Endometrium (tissue), 2 donors: ENCODE measurements around the gene ESPNL.
"Not testable (repeated sequence)": the region's sequence is repeated elsewhere in the genome, so short reads cannot be mapped to it uniquely, and the experiment has no call there.

Experiments
- FAIRE-seq: peaks from 2 replicates; lab custom pipeline; 2012; peaks lifted over from hg19 to GRCh38; lab: Jason Lieb, UNC
- donor health status: control.
- donor health status: control.

Gene ESPNL, protein sequence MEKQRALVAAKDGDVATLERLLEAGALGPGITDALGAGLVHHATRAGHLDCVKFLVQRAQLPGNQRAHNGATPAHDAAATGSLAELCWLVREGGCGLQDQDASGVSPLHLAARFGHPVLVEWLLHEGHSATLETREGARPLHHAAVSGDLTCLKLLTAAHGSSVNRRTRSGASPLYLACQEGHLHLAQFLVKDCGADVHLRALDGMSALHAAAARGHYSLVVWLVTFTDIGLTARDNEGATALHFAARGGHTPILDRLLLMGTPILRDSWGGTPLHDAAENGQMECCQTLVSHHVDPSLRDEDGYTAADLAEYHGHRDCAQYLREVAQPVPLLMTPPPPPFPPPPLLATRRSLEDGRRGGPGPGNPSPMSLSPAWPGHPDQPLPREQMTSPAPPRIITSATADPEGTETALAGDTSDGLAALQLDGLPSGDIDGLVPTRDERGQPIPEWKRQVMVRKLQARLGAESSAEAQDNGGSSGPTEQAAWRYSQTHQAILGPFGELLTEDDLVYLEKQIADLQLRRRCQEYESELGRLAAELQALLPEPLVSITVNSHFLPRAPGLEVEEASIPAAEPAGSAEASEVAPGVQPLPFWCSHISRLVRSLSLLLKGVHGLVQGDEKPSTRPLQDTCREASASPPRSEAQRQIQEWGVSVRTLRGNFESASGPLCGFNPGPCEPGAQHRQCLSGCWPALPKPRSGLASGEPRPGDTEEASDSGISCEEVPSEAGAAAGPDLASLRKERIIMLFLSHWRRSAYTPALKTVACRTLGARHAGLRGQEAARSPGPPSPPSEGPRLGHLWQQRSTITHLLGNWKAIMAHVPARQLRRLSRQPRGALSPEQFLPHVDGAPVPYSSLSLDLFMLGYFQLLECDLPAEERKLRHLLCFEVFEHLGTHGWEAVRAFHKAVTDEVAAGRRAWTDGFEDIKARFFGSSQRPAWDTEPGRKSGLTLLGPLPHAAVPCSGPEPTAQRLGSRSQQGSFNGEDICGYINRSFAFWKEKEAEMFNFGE

DNA sequence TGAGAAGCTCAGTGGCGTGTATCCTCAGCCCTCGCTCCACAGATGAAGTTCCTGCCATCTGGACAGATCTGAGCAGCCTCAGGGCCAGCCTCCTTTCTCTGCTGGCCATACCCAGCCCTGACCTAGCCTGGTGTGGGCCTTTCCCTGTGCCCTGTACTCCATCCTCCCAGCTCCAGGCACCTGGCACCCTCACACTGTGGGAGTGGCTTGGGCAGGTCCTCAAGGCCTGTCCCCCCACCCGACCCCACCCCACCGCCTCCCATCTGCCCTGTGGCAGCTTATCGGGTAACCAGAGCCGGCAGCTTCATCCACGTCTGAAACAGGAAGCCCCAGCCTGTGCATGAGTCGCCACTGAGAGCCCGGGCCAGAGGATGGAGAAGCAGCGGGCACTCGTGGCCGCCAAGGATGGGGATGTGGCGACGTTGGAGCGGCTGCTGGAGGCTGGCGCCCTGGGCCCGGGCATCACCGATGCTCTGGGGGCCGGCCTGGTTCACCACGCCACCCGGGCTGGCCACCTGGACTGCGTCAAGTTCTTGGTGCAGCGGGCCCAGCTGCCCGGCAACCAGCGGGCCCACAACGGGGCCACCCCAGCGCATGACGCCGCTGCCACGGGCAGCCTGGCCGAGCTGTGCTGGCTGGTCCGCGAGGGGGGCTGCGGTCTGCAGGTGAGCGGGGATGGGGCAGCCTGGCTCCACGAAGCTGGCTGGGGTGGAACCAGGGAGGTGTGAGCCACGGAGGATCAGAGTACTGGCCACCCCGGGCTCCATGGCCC is at the start of gene ESPNL:
Gene ESPNL, plus strand, starts transcription at position 292 of the 772 bp plus-strand sequence. Its CDS starts 80 bp downstream, at position 372.
- FAIRE-seq, result no peak

DNA sequence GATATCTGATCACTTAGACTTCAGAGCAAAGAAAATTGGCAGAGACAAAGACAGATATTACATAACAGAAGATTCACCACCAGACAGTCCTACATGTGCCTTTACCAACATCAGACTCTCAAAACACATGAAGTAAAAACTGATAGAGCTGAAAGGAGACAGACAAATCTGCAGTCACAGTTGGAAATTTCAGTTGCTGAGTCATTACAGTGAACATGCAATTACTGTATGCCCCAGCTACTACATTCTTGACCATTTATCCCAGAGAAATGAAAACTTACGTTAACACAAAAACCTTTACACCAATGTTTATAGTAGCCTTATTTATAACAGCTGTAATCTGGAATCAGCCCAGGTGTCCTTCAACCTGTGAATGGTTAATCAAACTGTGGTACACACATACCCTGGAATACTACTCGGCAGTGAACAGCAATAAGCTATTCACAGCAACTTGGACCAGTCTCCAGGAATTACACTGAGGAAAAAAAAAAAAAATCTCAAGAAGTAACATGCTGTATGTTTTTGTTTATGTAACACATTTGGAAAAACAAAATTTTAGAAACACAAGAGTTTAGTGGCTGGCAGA is 46.9 kb upstream of the ESPNL start:
- FAIRE-seq, result no peak

DNA sequence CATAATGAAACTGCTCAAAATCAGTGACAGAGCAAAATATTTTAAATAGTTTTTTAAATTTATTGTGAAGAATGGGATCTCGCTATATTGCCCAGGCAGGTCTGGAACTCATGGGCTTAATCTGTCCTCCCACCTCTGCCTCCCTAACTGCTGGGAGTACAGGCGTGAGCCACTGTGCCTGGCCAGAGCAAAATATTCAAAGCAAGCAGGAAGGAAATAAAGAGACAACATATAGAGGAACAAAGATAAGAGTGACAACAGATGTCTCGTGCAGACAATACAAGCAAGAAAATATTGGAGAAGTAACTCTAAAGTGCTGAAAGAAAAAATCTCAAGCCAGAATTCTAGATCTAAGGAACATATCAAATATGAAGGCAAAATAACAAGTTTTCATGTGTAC is 44.3 kb upstream of the ESPNL start:
- FAIRE-seq, result no peak

DNA sequence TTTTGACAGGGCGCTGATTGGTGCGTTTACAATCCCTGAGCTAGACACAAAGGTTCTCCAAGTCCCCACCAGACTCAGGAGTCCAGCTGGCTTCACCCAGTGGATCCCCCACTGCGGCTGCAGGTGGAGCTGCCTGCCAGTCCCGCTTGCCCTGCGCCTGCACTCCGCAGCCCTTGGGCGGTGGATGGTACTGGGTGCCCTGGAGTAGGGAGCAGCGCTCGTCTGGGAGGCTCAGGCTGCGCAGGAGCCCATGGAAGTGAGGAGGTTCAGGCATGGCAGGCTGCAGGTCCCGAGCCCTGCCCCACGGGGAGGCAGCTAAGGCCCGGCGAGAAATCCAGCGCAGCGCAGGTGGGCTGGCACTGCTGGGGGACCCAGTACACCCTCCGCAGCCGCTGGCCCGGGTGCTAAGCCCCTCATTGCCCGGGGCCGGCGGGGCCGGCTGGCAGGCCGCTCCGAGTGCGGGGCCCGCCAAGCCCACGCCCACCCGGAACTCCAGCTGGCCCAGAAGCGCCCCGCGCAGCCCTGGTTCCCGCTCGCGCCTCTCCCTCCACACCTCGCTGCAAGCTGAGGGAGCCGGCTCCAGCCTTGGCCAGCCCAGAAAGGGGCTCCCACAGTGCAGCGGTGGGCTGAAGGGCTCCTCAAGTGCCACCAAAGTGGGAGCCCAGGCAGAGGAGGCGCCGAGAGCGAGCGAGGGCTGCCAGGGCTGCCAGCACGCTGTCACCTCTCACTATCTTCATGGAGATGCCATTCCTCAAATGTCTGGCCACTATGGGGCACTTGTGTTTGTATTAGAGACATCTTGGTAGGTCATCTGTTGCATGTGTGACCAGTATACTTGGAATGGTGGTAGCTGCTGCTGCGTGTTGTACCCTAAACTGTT is 42.2 kb upstream of the ESPNL start:
- FAIRE-seq, result not testable (repeated sequence)

DNA sequence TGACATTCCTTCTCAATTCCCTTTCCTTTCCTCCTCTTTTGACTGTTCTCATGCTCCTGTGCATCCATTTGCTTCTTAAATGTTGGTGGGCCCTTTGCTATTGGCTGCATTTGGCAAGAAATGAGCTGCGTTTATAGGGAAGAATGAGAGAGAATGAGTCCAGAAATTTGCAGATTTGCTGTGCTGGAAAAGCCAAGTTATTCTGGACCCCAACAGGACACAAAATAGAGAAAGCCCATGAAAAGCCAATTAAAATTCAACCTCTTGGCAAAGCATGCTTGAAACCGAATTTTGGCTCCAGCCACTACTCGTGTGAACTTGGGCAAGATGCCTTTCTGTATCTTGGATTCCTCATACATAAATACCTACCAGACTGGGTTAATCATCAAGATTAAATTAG is 40.6 kb upstream of the ESPNL start:
- no peak for FAIRE-seq

DNA sequence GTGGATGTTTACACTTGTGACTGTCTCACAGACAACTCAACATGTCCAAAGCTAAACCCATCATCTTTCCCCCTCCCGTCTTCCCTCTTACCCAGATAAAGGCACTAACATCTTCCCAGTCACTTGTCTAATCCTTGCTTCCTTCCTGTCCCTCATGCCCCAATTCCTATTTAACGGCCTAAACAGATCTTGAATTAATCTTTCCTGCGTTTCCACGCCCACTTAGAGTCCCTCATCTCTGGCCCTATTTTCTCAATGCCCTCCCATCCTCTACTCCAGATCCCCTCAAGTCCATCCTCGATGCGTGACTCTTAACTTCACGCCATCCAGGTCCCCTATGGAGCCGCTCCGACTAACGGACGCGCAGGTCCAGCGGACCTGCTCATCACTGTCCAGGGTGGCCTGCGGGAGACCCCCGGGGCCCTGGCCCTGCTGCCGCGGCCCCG is 40.0 kb upstream of the ESPNL start:
- no peak for FAIRE-seq

DNA sequence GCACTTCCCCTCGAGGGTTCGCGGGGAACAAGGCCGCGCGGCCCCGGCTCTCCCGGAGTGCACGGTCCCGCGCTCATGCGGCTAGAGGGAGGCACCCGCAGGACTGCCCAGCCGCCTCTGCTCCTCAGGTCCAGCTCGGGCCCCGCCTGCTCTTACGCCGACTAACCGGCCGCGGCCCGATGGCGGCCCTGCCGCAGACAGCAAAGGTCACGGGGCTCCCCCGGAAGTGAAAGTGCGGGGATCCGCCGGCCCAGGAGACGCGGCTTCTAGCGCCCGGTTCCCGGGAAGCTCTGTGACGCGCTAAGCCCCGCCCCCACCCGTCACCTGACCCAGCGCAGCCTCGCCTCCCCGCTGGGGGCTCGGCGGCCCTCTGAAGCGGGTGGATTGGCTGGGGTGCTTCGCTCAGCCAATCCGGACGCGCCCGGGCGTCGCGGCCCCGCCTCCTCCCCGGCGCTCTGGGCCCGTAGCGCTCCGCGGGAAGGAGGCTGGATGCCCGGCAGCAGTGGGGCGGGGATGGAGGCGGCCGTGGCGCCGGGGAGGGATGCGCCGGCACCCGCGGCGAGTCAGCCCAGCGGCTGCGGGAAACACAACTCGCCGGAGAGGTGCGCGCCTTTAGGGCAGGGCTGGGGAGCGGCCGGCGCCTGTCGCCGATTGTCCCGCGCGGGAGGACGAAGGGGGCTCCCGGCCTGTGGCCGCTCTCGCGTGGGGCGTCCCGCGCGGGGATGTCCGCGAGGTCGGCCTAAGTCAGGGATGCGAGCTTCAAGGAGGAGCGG is 39.4 kb upstream of the ESPNL start, which contains the start of gene SCLY:
Gene SCLY, plus strand, starts transcription at position 460 of the 773 bp plus-strand sequence. Its CDS starts 54 bp downstream, at position 514.
- peak; percentile 15 for FAIRE-seq

DNA sequence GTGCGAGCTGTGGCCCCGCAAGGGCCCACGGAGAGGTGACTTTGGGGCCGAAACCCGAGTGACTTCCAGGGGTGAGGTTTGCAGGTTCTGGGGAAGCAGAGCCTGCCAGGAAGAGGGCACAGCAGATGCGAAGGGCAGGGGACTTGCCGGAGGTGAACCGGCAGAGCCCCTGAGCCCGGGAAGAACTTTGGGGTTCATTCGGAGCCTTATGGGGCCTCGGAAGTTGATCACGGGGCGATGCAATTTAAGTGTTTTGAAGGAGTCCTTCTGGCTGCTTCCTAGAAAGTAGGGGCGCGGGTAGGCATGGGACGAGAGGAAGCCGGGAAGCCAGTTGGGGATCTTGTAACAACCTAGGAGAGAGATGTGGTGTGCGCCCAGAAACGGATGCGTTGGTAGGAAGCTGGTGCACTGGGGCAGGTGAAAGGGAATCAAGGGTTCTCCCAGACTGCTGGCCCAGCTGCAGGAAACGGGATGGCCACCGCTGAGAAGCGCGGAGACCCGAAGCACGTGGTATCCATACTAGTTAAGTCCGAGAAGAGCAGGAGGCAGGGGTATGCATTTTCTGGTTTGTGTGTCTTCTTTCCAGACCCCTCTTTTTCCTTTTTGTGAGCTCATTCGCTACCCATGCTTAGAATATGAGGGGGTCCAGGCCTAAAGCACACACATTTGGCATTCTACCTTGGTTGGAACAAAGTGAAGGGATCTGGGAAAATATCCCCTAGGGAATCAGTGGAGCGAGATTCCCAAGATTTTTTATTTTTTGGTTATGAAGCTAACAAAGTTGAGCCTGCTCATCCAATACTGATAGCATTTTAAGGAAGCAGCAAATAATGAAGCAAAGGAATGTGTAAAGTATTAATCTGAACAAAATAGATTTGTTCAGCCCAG is 38.6 kb upstream of the ESPNL start:
- FAIRE-seq, result no peak

DNA sequence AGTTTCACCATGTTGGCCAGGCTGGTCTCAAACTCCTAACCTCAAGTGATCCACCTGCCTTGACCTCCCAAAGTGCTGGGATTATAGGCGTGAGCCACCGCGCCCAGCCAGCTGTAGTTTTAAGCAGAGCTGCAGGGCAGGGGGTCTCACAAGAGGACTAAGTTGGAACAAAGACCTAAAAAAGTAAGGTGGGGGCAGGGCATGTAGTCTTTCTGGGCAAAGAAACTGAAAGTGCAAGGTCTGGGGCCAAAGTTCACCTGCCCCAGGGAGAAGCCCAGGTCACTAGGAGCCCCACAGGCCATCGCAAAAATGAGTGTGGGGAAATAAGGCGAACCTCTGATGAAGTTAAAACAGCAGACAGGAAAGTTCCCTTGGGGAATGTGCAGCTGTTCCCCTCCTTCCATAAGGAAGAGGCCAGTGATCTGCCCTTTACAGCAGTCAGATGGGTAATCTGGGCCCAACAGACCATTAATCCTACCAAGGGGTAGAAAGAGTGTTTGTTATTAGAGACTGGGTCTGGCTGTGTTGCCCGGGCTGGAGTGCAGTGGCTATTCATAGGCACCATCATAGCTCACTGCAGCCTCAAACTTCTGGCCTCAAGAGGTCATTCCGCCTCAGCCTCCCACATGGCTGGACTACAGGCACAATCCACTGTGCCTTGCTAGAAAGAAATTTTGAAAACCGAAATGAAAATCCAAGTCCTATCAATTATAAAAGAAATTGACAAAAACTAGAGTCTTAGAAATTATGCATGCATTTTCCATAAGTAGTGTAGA is 36.5 kb upstream of the ESPNL start:
- no peak for FAIRE-seq

DNA sequence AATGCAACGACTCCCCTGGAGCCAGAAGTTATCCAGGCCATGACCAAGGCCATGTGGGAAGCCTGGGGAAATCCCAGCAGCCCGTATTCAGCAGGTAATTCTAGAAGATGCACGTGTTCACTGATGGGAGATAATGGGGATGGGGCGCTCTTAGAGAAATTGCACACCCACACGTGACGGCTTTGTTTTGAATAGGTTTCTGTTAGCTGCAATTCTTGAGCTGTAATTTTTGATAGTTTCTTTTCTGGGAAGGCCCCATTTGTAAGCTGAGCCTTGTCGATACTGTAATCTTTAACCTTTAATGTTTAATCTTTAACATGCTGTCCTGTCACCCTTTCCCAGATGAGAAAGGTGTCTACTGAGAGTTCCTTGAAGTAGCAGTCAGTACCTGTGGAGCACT is 35.8 kb upstream of the ESPNL start:
- FAIRE-seq, result no peak

DNA sequence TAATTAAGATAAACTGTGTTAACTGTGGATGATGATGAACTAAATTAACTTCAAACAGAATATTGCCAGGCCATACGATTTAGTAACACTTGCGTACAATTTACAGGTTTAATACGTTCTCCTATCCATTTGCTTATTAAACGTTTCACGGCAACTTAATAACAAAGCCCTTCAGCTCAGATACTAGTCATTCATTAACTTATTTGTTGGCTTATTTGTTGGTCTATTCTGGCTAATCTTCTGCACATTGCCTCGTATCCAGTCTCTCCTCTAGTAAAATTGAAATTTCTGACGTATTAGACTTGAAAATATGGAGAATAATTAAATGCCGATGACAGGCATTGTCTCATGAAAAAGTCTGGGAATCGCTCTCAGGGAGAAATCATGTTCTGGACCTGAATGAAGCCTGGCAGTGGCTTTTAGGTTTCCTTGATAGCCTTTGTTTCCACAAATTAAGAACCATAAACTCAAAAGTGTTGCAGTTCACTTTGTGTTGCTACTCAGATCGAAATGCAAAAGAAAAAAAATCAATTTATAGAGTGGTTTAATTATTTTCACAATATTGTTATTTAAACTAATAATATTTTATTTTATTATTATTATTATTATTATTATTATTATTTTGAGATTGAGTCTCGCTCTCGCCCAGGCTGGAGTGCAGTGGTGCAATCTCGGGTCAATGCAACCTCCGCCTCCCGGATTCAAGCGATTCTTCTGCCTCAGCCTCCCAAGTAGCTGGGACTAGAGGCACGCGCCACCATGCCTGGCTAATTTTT is 34.9 kb upstream of the ESPNL start:
- FAIRE-seq, result no peak

DNA sequence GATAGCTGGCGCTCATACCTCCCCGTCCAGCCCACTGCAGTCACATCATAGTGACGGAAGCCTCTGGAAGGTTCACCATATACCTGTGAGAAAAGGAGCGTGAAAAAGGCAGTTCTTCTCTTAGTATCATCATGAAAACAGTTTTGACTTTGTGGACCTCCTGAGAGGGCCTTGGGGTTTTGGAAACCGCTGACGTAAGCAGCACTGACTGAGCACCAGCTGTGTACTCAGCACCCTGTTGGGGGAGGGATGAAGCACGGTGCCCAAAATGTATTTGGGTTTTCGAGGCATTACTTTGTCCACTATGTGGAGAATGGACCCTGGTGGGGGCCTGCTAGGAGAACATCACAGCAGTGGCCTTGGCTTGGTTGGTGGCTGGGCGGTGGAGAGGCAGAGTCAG is 33.9 kb upstream of the ESPNL start:
- no peak for FAIRE-seq

DNA sequence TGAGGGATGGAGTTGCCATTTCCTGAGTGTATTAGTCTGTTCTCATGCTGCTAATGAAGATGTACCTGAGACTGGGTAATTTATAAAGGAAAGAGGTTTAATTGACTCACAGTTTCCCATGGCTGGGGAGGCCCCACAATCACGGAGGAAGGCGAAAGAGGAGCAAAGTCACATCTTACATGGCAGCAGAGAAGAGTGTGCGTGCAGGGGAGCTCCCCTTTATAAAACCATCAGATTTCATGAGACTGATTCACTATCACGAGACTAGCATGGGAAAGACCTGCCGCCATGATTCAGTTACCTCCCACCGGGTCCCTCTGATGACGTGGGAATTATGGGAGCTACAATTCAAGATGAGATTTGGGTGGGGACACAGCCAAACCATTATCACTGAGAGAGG is 33.4 kb upstream of the ESPNL start:
- FAIRE-seq, result not testable (repeated sequence)

DNA sequence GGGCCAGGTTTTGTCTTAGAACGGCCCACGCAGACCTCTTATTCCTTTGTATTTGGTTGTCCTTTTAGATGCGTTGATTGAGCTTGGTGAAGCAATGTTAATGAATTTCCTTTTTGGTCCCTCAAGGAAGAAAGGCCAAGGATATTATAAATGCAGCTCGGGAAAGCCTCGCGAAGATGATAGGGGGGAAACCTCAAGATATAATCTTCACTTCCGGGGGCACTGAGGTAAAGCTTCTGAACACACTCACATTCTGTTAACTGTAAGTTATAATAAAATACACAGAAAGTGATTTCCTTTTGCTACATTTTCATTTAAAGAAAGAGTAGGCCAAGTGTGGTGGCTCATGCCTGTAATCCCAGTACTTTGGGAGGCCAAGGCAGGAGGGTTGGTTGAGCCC is 32.2 kb upstream of the ESPNL start:
- no peak for FAIRE-seq

DNA sequence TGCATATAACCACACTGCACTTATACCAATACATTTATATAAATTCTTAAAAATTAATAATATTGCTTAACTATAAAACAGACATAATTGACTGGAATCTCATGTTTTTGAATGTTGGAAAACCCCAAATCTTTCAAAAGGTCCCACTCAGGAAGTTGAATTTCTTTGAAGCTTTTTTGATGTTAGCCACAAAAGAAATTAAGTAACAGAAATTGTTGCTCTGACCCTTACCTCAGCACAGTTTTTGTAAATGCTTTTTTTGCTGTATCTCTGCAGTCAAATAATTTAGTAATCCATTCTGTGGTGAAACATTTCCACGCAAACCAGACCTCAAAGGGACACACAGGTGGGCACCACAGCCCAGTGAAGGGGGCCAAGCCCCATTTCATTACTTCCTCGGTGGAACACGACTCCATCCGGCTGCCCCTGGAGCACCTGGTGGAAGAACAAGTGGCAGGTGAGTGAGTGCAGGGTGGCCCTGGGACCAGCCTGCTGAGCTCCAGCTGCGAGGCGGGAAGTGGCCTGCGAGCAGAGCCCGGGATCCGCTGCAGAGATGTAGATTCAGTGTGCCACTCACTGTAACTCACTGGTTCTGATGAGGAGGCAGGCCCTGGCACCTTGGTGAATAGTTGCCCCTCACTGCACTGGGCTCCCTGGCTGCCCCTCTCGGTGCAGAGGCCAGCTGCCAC is 31.0 kb upstream of the ESPNL start:
- no peak for FAIRE-seq

DNA sequence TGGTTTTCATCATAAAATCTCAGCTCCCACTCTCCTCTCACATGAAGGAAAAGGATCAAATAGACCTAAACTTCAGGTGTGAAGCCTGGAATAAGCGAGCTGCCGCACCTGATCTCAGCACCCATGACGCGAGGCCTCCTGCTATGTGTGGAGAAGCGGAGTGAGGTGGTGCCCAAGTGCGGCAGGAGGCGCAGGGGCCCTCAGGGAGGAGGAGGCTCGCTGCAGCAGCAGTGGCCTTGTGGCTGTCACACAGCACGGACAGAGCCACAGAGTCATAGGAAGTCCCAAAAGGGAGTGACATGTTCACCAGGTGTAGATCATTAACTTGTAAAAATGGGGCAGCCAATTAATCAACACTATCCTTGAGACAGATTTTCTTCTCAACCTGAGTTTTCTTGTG is 30.3 kb upstream of the ESPNL start:
- FAIRE-seq, result no peak

DNA sequence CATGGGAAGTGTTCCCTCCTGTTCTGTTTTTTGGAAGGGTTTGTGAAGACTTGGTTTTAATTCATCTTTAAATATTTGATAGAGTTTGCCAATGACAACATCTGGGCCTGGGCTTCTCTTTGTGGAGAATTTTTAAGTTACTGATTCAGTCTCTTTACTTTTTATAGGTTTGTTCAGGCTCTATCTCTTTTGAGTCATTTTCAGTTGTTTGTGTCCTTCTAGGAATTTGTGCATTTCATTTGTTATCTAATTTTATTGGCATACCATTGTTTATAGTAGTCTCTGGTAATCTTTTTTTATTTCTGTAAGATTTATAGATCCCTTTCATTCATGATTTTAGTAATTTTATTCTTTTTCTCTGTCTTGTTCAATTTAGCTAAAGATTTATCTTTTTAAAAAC is 24.7 kb upstream of the ESPNL start:
- no peak for FAIRE-seq
